ENCODE results near the gene EYA4.

EYA4 gene

DNA sequence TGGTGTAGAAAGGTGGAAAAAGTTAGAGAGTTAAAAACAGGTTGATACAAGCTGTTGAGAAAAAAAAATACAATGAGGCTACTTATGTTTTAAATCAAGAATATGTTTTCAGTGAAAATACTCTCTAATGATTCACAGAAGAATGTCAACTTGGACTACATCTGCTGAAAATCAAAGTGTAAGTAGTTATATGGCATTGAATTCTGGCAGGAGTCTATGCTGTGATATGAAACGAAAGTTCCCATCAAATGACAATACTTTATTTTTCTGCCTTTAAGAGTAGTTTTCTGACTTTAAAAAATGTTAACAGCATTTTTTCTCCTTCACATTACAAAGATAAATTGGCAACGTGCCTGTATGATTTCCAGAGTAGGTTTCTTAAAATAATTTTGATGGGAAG, 158.3 kb downstream of the EYA4 start:
- Histone ChIP-seq H3K79me2 (ENCODE audit: low read length) (no peaks in the 10 kb centered on the region), H4K20me1 (ENCODE audit: insufficient read depth, low read length) (no peaks in the 10 kb centered on the region), H3K4me3 (ENCODE audit: low read length) (no peak overlapping the region), H3K27ac (ENCODE audit: low read length) (no peak overlapping the region), H2AFZ (ENCODE audit: low read length) (no peak overlapping the region), H3K27me3 (replicated peaks; ENCODE audit: insufficient read depth, low read length) (no peaks in the 10 kb centered on the region), H3K4me2 (ENCODE audit: low read depth, low read length) (no peak overlapping the region), H3K36me3 (replicated peaks; ENCODE audit: insufficient read depth, low read length) (no peaks in the 10 kb centered on the region), H3K9me3 (replicated peaks; ENCODE audit: insufficient read depth, low read length) (no peaks in the 10 kb centered on the region), H3F3A (ENCODE audit: insufficient read depth, low read length) (no peaks in the 10 kb centered on the region), H3K9me2 (replicated peaks; ENCODE audit: insufficient read depth, low read length) (no peaks in the 10 kb centered on the region), H3K4me1 (ENCODE audit: low read length) (no peaks in the 10 kb centered on the region), H3K9ac (ENCODE audit: low read length) (no peak overlapping the region)
- TF ChIP-seq, protein P1, sequence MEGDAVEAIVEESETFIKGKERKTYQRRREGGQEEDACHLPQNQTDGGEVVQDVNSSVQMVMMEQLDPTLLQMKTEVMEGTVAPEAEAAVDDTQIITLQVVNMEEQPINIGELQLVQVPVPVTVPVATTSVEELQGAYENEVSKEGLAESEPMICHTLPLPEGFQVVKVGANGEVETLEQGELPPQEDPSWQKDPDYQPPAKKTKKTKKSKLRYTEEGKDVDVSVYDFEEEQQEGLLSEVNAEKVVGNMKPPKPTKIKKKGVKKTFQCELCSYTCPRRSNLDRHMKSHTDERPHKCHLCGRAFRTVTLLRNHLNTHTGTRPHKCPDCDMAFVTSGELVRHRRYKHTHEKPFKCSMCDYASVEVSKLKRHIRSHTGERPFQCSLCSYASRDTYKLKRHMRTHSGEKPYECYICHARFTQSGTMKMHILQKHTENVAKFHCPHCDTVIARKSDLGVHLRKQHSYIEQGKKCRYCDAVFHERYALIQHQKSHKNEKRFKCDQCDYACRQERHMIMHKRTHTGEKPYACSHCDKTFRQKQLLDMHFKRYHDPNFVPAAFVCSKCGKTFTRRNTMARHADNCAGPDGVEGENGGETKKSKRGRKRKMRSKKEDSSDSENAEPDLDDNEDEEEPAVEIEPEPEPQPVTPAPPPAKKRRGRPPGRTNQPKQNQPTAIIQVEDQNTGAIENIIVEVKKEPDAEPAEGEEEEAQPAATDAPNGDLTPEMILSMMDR (IDR thresholded peaks at IDR 0.05; ENCODE audit: low read length), result no peak
- TF ChIP-seq EZH2phosphoT487 (IDR thresholded peaks at IDR 0.05; ENCODE audit: low read length), result no peak
- TF ChIP-seq EZH2 (optimal IDR thresholded peaks at IDR 0.05; ENCODE audit: low read depth, low read length), result no peak
- DNase-seq, result no peak

DNA sequence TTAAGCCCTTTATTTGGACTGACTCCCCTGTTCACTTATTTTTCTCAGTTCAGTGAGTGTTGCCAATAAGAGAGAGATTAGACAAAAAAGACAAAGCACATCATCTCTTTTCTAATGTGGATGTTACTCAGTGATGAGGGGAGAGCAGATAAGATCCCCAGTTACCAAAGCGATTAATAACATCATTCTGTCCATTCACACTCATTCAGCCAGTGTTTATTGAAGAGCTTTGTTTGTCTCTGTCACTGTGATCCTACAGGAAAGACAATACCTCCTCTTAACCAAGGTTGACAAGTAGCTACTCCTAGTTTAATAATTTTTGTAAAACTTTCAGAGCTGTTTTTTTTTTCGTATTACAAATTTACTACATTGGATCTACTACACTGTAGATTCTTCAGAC, 163.0 kb downstream of the EYA4 start:
- Histone ChIP-seq H2AFZ (ENCODE audit: low read length) (no peak overlapping the region), H3K27me3 (replicated peaks; ENCODE audit: insufficient read depth, low read length) (no peaks in the 10 kb centered on the region), H3K4me3 (ENCODE audit: low read length) (no peak overlapping the region), H3K9ac (ENCODE audit: low read length) (no peak overlapping the region), H3K4me2 (ENCODE audit: low read depth, low read length) (no peak overlapping the region), H4K20me1 (ENCODE audit: insufficient read depth, low read length) (no peaks in the 10 kb centered on the region), H3K79me2 (ENCODE audit: low read length) (no peaks in the 10 kb centered on the region), H3F3A (ENCODE audit: insufficient read depth, low read length) (no peaks in the 10 kb centered on the region), H3K36me3 (replicated peaks; ENCODE audit: insufficient read depth, low read length) (no peaks in the 10 kb centered on the region), H3K4me1 (ENCODE audit: low read length) (no peaks in the 10 kb centered on the region), H3K27ac (ENCODE audit: low read length) (no peak overlapping the region), H3K9me3 (replicated peaks; ENCODE audit: insufficient read depth, low read length) (no peaks in the 10 kb centered on the region), H3K9me2 (replicated peaks; ENCODE audit: insufficient read depth, low read length) (no peaks in the 10 kb centered on the region)
- TF ChIP-seq, protein P1 (IDR thresholded peaks at IDR 0.05; ENCODE audit: low read length), result no peak
- TF ChIP-seq EZH2 (optimal IDR thresholded peaks at IDR 0.05; ENCODE audit: low read depth, low read length) (no peak), EZH2phosphoT487 (IDR thresholded peaks at IDR 0.05; ENCODE audit: low read length) (no peak)
- no peak for DNase-seq

DNA sequence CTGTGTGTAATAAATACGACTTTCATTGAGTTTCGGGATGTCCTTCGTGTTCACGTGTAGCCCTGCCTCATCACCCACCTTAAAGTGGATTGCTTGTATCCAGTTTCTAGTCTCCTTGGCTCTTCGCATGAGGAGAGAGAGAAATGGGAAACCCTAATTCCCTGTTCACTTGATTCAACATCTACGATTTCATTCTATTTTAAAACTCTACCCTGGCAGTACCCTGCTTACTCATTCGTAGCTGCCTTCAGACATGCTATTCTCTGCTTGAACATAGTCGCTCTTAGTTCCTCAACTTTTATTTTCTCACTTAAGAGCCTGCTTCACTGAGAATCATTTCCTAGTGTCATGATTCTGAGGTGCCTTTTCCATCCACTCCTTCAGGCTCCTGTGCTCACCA, 163.6 kb downstream of the EYA4 start:
- DNase-seq, result no peak
- no peak overlapping the region for H3K9ac ChIP-seq (ENCODE audit: low read length)
- H3K4me1 ChIP-seq (ENCODE audit: low read length), result no peaks in the 10 kb centered on the region
- TF ChIP-seq EZH2phosphoT487 (IDR thresholded peaks at IDR 0.05; ENCODE audit: low read length) (no peak), EZH2 (optimal IDR thresholded peaks at IDR 0.05; ENCODE audit: low read depth, low read length) (no peak)
- TF ChIP-seq, protein P1 (IDR thresholded peaks at IDR 0.05; ENCODE audit: low read length), result no peak
- H2AFZ ChIP-seq (ENCODE audit: low read length), result no peak overlapping the region
- H3K9me3 ChIP-seq (replicated peaks; ENCODE audit: insufficient read depth, low read length), result no peaks in the 10 kb centered on the region
- H3K36me3 ChIP-seq (replicated peaks; ENCODE audit: insufficient read depth, low read length), result no peaks in the 10 kb centered on the region
- no peak overlapping the region for H3K27ac ChIP-seq (ENCODE audit: low read length)
- no peak overlapping the region for H3K4me2 ChIP-seq (ENCODE audit: low read depth, low read length)
- H3K4me3 ChIP-seq (ENCODE audit: low read length), result no peak overlapping the region
- H3F3A ChIP-seq (ENCODE audit: insufficient read depth, low read length), result no peaks in the 10 kb centered on the region
- no peaks in the 10 kb centered on the region for H3K9me2 ChIP-seq (replicated peaks; ENCODE audit: insufficient read depth, low read length)
- H4K20me1 ChIP-seq (ENCODE audit: insufficient read depth, low read length), result no peaks in the 10 kb centered on the region
- no peaks in the 10 kb centered on the region for H3K79me2 ChIP-seq (ENCODE audit: low read length)
- H3K27me3 ChIP-seq (replicated peaks; ENCODE audit: insufficient read depth, low read length), result no peaks in the 10 kb centered on the region

Measured in MM.1S (cell line).